GM12801 (cell line): ENCODE results near the gene PFDN6.

Experiments
- TF ChIP-seq, protein P1 (sequence below): IDR thresholded peaks from one replicate; pipeline ENCODE4 v1.5.1; 2011; ENCODE audit warnings: control low read depth; ENCODE audit not compliant: insufficient read length; ENCODE audit errors: extremely low read depth

Gene PFDN6

DNA sequence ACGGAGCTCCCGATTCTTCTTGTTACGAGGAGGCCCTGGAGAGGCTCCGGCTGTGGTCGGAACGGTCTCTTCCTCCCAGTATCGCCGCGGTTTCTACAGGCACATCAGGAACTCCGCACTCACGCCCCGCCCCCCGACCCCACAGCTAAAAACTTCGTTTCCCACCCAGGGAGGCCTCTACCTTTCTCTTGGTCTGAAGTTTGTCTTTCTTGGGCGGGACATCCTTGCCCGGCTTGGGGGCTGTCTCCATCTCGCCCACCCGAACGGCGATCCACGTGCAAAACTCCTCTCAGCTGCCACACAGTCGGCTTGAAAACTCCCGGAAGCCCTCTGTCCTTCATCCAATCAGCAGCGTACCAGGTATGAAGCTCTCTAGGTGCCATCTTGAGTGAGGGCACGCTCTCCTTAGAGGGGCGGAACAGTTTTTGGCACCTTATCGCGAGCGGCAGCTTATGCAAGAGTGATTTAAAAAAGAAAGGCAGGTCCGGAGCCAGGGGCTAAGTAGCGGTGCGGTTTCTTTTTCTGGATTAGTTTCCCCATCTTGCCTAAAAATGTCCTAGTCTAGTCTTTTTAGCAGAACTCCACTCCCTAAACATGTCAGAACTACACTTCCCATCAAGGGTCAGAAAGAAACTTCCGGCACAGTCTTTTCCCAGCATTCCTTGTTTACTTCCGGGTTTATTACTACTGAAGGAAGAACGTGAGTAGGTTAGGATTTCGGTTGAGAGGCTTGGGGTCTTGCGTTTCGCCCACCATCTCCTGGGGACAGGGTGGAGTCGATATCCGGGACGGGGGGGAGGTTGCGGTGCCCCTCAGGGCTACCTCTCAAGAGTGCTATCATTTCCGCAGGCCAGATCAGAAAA lies at the start of gene PFDN6, which contains the start of gene WDR46:
Gene PFDN6 (plus strand): TSS at position 681 of the 863 bp plus-strand sequence. CDS start 256 bp downstream, outside the sequence.
Gene WDR46 (minus strand): TSS at position 319 of the 863 bp plus-strand sequence. CDS start 69 bp downstream, at position 250.
- TF ChIP-seq, protein P1, sequence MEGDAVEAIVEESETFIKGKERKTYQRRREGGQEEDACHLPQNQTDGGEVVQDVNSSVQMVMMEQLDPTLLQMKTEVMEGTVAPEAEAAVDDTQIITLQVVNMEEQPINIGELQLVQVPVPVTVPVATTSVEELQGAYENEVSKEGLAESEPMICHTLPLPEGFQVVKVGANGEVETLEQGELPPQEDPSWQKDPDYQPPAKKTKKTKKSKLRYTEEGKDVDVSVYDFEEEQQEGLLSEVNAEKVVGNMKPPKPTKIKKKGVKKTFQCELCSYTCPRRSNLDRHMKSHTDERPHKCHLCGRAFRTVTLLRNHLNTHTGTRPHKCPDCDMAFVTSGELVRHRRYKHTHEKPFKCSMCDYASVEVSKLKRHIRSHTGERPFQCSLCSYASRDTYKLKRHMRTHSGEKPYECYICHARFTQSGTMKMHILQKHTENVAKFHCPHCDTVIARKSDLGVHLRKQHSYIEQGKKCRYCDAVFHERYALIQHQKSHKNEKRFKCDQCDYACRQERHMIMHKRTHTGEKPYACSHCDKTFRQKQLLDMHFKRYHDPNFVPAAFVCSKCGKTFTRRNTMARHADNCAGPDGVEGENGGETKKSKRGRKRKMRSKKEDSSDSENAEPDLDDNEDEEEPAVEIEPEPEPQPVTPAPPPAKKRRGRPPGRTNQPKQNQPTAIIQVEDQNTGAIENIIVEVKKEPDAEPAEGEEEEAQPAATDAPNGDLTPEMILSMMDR, result no peak

DNA sequence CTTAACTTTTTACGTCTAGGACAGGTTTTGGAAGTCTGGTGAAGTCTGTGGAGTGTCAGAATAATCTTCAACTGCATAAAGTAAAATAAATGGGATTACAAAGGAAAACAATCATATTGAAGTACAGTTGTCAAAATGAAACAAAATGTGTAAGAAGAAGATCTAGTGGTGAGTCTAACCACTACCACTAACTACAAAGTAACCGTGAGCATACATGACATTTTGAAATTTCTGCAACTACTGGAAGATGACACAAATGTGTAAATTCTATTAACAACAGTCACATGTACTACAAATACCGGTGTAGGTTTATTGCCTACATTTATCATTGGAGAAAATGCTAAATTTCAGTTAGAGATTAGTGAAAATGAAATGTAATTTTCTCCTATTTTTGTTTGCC lies 47.4 kb upstream of the PFDN6 start:
- TF ChIP-seq, protein P1, result no peak

DNA sequence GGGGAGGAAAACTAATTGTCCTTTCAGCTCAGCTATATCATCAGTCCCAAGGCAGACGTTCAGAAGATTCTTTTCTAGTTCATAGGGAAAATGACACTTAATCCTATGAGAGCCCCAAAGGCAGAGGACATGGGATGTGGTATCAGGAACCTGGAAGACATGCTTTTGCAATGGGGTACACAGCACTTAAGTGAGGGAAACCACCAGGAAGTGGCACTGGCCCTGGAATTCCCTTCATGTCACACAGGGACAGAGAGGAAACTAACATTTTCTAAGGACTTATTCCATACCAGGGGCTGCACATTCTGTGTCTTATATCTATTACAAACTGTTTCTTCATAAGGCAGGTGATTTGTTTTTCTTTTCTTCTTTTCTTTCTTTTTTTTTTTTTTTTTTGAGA lies 45.9 kb upstream of the PFDN6 start:
- TF ChIP-seq, protein P1, result no peak

DNA sequence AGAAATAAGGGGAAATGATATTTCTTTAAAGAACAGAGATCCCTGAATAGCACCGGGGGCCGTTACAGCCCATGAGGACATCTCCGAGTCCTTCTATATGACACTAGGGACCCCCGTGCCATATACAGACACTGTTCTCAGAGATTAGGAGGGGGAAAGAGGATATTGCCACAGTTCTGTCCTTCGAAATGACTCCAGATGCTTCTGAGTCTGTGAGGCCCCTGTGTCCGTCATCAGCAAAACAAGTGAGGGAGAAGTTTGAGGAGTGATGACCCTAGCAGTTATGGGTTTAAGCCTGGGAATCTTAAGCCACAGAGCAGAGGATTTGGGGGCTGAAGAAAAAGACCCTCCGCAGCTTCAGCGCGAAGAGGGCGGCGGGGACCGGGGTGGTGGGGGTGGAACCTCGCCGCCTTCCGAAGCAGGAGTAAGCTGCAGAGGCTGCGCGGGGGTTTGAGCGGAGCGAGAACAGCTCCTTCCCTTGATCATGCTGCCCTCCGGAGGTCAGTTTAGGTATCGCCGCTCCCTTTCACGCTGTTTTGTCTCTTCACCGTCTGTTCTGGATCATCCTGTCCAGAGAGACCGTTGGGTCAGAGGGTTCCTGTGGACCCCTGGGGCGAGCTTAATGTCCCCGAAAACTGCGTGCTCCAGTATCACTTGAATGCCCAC lies 41.3 kb upstream of the PFDN6 start:
- TF ChIP-seq, protein P1, result no peak

DNA sequence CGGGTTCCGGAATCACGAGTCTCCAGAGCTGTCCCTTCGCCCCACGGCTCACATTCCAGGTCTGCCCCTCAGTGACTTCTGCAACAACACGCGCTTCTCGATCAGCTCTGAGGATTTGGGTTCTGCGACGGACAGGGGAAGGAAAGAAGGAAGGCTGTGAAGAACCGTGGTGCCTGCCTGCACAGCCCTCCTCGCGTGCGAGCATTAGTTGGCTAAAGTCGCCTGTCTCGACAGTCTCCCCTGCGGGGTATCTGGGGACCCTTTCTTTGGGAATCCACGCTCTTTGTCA lies 40.8 kb upstream of the PFDN6 start:
- TF ChIP-seq, protein P1, result no peak

DNA sequence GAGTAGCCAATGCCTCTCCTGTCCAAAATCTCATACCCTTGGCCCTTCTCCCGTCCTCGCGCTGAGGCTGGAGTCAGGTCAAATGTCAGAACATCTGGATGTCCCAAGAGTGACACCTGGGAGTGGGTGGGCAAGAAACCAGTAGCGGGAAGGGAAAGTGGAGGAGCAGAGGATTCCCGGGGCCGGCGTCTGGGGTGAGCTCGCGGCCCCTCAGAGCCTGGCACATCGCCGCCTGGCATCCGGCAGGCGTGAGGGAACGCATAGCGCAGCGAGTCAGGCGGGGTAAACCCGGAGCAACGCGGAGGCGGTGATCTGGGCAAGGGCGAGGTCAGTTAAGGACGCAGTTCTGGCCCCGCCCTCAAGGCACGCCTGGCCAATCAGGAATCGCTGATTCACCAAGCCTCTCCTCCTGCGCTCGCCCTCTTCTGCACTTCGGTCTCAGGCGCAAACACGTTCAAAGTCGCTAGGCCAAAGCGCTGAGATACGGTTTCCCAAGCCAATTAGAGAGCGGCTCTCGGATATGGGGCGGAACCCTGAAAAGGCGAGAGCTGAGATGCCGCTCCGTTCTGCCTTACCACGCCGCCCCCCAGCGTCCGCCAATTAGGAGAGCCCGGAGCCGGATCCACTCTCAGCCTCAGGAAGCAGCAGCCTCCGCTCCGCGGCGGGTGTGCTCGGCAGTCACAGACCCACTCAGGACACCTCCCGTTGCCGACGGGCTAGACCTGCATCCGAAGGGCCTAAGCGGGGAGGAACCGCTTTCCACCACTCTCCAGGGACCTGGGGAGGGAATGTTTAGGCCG lies 40.3 kb upstream of the PFDN6 start:
- TF ChIP-seq, protein P1, result no peak
